PC-9 (cell line): ENCODE data around the gene NOS1AP.

Experiments used
- EZH2 ChIP-seq: fragments of 200-600 bp; sonication (generic); IDR thresholded peaks from 2 replicates; pipeline ENCODE4 v1.8.0; 2017; ENCODE audit warnings: antibody characterized with exemption, low read depth
- TF ChIP-seq, protein P1 (sequence below): fragments of 200-600 bp; sonication (generic); conservative IDR thresholded peaks from 2 replicates; pipeline ENCODE4 v1.6.1; 2017; ENCODE audit warnings: mixed run types, antibody characterized with exemption, mild to moderate bottlenecking, moderate library complexity

DNA sequence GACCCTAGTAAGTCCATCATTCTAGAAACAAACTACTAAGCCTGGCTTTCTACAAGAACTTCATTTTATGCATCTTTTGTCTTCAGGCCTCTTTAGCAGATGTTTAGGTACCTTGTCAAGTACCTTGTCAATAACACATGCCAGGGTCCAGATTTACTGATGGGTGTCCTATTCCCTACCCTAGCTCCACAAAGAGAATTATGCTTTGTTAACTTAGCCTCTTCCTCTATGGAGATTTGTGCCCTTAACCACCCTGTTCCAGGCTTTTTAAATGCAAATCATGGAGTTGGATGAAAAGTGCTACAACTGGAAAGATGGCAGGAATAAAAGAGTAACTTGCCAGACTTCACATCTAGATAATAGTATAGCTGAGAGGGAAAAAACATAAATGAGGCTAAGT lies 264.5 kb downstream of the NOS1AP start:
- TF ChIP-seq, protein P1, sequence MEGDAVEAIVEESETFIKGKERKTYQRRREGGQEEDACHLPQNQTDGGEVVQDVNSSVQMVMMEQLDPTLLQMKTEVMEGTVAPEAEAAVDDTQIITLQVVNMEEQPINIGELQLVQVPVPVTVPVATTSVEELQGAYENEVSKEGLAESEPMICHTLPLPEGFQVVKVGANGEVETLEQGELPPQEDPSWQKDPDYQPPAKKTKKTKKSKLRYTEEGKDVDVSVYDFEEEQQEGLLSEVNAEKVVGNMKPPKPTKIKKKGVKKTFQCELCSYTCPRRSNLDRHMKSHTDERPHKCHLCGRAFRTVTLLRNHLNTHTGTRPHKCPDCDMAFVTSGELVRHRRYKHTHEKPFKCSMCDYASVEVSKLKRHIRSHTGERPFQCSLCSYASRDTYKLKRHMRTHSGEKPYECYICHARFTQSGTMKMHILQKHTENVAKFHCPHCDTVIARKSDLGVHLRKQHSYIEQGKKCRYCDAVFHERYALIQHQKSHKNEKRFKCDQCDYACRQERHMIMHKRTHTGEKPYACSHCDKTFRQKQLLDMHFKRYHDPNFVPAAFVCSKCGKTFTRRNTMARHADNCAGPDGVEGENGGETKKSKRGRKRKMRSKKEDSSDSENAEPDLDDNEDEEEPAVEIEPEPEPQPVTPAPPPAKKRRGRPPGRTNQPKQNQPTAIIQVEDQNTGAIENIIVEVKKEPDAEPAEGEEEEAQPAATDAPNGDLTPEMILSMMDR, result no peak
- no peak for TF ChIP-seq EZH2
